Stimulated activated CD8-positive, alpha-beta memory T cell treated with anti-CD3 and anti-CD28 coated beads, Interleukin-15, amount 100 ng/mL, for 4 hours (primary cell): ENCODE measurements around the gene ADAMTS7.
"Not testable (repeated sequence)": the region's sequence is repeated elsewhere in the genome, so short reads cannot be mapped to it uniquely, and the experiment has no call there.

Source experiments
- DNase-seq, 2 donors: peaks; one replicate each; pipeline ENCODE4 v3.0.0-alpha.2; 2020; ENCODE audit warnings: low read depth in 2 of 2

ADAMTS7 gene

DNA sequence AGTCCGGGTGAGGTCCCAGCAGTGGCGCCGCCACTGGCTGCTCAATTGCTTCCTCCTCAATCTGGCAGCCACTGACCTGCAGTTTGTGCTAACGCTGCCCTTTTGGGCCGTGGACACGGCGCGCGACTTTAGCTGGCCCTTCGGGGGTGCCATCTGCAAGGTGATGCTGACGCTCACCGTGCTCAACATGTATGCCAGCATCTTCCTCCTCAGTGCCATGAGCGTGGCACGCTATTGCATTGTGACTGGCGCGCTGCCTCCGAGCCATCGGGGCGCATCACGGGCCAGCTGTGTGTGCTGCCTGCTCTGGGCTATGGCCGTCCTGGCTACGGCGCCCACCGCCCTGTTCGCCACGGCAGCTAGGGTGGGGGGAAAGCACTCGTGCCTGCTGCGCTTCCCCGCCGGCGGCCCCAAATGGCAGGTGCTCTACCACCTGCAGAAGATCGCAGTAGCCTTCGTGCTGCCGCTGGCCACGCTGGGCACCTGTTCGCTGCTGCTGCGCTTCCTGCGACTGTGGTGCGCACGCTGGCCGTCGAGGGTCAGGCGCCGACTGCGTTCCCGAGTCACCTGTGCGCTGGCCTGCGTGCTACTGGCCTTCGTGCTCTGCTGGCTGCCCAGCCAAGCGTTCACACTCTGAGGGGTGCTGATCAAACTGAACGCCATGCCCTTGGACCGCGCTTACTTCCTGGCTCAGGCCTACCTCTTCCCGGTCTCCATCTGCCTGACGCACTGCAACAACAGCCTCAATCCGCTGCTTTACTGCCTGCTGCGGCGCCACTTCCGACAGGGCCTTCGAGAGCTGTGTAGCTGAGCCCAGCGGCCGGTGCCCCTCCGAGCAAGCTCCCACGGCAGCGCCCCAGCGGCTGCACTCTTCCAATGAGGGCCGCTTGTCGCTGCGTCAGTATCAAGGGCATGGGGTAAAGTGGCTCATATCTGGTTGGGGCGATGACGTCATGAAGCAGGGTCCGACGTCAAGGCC is 20.3 kb upstream of the ADAMTS7 start:
- no peak for DNase-seq

DNA sequence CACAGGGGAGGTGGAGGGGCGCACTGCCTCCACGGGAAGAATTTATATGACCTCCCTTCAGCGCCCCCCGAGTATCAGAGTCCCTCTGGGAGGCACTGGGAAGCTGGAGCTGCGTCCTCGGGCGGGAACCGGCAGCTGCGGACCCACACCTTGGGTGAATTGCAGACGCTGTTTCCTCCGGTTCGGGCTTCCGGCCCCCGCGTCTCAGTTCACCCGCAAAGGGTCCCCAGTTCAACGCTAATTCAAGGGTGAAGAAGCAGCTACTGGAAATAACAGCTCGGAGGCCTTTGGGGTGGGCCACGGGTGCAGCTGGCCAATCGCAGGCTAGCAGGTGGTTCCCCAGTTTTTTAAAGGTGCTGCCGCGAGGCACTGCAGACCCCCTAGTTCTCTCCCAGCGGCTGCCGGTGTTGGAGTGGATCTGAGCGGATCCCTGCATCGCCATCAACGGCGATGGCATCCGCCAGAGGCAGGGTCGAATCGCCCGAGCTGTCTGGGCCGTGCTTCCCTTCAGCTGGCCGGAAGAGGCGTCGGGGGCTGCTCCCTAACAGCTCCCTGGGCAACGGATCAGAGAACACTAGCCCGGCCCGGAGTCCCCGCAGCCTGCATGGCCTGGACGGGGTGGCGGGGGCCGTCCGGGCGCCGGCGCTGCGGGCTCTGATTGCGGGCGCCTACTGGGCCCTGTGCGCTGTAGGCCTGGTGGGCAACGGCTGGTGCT is 19.4 kb upstream of the ADAMTS7 start:
- DNase-seq: no peak

DNA sequence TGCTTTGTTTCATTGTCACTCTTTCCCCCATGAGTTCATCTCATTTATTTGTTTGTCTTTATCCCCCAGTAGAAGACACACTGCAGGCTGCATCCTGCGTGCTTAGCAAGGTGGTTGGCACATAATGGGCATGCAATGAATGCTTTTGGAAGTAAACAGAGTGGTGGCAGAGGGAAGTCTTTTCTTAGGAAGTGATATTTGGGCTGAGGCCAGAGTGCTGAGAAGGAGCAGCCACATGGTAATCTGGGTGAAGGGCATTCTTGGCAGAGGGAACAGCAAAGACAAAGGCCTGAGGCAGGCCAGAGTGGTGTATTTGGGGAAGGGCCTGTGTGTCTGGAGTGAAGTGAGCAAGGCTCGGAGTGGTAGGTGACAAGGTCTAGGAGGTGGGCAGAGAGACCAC is 17.7 kb upstream of the ADAMTS7 start:
- no peak for DNase-seq

DNA sequence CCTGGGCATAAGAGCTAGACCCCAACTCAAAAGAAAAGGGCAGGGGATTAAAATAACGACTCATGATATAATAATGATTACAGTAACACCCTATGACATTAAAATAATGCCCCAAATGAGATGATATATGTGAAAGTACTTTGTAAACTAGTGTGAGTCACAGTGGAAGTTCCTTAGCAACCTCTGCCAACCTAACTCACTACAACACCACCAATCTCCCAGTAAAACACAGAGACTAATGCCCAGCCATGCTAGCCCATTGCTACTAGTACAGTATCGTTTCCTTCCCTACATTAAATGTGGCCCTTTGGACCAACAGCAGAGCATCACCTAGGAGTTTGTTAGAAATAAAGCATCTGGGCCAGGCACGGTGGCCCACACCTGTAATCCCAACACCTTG is 11.2 kb upstream of the ADAMTS7 start:
- DNase-seq: no peak

DNA sequence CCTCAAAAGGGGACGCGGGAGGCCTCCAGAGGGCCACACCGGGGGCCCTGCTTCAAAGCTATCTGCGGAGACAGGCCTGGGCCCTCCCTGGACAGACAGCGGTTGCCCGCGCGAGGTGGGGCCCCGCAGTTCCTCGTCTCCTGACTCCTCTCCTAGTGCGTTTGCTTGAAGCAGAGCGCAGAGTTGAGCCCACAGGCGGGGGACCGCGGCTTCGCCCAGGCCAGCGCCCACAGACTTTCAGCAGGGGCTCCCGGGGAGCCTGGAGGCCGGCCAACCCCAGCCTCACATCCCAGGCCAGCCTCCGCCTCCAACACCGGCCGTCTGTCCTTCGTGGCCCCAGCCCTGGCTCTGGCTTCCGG is 540 bp upstream of the ADAMTS7 start:
- no peak for DNase-seq

DNA sequence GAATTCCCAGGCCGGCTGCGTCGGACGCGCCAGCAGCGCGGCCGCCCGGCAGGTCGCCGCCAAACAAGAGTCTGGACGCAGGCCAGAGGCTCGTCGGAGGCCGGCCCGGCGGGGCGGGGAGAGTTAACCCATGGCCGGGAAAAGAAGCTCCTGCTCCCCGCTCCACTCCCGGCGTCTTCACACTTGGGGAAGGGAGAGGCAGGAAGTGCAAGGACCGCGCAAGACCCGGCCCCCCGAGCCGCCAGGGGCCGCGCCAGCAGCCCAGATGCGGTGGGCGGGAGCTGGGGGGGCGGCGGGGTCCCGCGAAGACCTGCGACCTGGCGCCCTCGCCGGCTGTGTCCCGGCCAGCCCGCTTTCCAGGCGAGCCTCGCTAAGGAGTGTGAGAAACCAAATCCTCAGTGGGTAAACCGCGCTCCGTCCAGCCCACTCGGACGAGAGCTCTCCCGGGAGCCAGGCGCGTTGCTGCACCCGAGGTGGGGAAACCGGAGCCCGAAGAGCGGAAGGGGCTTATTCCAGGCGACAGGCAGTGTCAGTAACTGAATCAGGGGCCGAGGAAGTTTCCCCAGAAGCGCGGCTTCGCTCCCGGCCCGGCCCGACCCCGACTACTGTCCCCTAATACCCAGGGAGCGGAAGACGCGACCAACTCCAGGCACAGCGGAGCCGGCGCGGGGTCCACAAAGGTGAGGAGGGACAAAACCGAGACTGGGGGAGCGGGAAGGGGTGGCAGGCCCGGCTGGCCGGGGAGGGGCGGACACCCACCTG is 721 bp downstream of the ADAMTS7 start:
- no peak for DNase-seq

DNA sequence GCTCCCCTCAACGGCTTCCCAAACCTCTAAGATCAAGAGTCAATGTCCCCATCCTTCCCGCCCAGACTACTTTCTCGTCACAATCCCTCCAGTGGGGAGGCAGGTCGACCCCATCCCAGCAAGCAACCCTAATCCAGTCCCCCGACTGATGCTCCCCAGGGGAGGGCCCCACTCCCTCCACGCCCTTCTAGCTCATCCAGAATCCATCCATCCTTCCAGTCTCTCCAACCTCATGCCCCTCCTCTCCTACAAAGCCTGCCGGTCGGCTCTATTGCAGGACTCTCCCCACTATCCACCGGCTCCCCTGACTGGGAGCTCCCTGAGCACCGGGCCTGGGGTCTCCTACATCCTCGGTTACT is 1.3 kb downstream of the ADAMTS7 start:
- DNase-seq: no peak

DNA sequence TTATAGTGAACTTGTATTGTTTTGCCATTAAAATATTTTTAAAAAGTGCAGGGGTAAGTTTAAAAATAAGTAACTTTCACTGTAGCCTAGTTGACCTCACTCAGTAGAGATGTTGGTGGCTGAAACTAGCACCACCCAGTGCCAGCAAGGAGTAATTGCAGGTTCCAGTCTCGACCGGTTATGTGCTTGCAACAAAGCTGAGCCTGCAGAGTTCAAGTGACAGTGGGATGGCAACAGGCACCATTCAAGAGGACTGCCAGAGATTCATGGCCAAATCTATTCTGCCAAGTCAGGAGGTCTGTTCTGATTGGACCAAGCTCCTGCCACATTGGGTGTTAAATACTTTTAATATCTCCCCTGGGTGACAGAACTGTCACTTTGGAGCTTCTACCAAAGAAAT is 2.7 kb downstream of the ADAMTS7 start:
- no peak for DNase-seq

DNA sequence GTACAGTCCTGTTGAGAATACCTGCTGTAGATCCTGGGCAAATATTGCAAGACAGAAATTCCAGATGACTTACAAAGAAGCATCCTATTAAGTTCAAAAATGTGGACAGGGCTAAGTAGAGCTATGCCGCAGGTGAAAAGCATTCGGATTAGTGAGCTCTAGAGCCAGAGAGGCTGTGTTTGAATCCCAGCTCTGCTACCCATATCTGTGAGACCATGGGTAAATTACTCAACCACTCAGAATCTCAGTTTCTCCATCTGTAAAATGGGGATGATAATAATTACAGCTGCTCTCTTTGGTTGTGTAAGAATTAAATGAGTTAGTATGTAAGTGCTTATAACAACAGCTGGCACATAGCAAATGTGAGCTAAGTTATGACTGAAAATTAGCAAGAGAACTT is 3.9 kb downstream of the ADAMTS7 start:
- DNase-seq: no peak

DNA sequence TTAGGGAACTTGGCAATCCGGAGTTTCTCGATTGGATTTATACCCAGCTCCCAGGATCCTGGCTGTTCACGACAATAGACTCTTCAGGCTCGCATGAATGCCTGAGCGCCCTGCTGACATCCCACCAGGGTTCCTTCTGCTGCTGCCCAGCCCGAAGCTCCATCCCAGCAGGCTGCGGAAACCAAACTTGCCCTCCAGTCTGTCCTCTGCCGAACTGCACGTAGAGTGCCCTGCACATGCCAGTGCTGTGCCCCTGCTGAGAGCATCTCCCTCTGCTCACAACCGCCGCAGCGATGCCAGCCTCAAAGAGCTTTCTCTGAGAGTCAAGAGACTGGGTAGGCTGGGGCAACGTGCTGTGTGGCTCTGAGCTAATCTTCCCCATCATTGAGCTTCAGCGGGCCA is 6.9 kb downstream of the ADAMTS7 start:
- DNase-seq: no peak

DNA sequence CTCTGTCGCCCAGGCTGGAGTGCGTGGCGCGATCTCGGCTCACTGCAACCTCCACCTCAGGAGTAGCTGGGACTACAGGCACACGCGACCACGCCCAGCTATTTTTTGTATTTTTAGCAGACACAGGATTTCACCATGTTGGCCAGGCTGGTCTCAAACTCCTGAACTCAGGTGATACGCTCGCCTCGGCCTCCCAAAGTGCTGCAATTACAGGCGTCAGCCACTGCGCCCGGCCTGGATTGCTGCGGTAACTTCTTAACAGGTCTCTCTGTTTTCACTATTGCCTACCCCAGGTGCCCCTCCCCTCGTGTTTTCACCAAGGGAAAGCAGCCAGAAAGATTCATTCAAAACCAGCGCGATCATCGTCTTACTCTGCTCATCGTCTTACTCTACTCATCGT is 10.5 kb downstream of the ADAMTS7 start:
- DNase-seq: no peak

DNA sequence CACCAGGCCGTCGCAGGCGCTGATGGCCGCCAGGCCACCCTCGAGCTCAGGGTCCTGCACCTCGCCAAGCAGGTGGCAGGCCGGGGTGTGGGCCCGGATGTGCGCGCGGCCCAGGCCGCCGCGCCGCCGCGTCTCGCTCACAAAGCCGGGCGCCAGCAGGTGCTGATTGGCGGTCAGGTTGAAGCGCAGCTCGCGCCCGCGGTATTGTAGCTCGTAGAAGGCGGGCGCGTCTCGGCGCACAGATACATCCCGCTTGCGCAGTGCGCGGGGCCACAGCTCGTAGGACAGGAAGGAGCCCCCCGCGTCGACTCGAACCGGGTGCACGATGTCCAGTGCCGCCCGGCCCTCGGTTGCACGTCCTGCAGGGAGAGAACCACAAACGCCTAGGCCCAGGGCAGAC is 11.1 kb downstream of the ADAMTS7 start:
- no peak for DNase-seq

DNA sequence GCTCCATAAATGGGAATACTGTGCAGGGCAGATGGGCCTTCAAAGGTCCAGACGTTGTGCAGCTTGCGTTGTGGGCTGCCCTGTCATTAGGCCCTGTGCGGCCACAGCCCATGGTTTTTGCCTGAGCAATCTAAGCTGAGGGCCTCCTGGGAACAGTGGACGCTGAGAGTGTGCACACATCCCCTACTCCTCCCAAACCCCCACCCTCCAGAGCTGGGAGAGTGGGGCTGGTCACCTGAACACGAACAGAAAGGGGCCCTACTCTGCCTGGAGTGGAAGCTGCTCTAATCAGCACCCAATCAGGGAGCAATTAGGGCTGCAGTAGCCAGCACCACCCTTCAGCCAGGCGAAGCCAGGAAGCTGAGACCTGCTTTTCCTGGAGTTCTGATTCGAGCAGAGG is 12.2 kb downstream of the ADAMTS7 start:
- not testable (repeated sequence) for DNase-seq

DNA sequence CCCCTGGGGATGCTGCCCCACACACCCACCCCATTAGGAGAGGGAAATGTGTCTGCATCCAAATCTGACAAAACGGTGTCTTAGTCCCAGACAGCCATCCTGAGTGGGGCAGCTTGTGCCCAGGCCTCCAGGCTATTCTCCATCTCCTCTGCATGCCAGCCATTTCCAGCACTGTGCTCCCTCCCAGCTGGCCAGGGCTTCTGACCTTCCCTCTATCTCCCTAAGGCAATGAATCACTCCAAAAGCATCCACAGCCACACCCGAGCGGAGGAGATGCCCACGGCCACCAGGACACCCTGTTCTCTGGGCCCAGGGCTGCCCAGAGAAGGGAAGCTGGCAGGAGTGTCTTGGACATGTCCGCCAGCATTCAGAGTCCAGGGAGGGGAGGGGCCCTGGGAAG is 12.9 kb downstream of the ADAMTS7 start:
- DNase-seq: not testable (repeated sequence)

DNA sequence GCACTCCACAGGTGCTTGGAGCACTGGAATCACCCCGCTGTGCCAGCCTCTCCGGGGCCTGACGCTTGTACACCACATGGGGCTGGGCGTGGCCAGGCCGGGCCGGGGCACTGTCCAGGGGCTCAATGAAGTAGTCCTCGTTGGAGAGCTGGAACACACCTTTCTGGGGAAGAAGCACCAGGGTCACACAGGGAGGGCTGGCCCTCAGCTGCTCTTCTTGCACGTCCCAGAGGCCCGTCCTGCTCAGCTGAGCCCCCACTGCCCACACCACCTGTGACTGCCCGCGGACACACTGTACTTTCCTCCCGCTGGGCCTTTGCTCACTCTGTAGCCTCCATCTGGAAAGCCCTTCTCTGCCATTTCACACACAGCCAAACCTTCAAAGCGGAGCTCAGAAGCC is 13.3 kb downstream of the ADAMTS7 start:
- no peak for DNase-seq

DNA sequence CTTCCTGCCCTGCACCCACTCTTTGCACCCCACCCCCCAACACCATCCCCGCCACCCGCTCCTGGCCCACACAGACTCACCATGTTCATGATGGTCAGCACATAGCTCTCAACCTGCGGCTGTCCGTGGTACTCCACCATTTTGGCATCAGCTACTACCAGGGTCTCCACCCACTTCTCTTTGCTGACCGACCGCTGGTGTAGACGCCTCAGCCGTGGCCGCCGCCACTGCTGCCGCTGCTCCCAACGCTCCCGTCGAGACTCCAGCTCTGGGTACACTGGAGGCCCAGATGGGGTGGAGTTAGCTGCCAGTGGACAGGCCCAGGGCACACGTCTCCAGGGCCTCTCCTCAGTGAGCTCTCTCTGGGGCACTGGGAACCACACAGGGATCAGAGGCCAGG is 14.8 kb downstream of the ADAMTS7 start:
- no peak for DNase-seq

DNA sequence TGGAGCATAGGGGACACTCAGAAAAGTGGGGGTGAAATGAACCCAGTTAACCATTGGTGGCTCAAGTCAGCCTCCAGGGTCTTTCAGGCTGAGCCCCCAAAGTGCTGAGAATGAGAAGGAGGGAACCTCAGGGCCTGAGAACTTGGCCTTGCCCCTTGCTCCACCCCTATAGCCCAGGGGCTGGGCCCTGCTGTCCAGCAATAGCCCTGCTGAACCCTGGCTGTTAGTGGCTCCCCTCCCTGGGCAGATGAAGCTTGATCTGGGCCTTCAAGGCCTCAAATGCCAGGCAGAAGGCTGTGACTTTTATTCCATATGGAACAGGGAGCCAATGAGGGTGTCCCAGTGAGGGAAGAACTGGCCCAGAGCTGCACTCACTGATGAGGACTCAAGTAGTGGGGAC is 16.2 kb downstream of the ADAMTS7 start:
- no peak for DNase-seq

DNA sequence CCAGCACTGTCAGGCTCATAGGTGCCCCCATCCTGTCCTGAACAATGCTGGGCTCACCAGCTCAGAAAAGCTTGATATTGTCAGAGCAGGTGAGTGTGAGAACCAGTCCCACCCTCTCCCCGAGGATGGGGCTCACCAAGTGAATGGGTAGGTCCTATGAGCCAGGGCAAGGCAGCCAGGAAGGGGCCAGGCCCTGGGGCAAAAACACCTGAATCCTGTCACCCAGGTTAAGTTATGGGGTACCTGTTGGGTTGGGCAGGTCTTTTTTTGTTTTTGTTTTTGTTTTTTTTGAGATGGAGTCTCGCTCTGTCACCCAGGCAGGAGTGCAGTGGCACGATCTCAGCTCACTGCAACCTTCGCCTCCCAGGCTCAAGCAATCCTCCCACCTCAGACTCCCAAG is 16.8 kb downstream of the ADAMTS7 start:
- not testable (repeated sequence) for DNase-seq

DNA sequence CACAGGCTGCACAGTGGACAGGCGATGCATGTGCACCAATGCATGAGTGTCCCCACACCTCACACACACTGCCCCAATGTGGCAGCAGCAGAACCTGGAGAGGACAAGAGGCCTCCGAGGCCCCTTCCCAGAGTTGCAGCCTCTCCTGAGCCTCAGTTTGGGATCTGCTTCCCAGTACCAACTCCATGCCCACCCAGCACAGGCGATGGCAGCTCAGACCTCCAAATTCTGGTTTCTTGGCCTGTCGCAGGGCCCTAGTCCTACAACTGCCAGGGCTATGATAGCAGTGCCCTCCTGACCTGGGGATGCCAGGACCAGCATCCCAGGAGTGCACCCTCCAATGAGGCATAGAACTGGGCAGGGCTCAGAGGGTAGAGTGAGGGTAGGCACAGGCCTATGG is 19.9 kb downstream of the ADAMTS7 start:
- DNase-seq: no peak

DNA sequence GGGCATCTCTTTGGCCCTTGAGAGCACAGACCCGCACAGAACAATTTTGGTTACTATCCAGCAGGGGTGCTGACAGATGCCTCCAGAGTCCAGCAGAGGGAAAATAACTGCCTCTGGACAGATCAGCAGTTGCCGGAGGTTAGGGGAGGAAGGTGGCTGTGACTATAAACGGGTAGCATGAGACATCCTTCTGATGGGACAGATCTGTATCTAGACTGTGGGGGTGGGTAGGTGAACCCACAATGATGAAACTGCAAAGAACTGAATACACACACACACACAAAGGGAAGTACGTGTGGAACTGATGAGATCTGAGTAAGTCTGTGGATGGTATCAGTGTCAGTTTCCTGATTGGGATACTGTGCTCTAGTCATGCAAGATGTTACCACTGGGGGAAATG is 21.2 kb downstream of the ADAMTS7 start:
- DNase-seq: no peak

DNA sequence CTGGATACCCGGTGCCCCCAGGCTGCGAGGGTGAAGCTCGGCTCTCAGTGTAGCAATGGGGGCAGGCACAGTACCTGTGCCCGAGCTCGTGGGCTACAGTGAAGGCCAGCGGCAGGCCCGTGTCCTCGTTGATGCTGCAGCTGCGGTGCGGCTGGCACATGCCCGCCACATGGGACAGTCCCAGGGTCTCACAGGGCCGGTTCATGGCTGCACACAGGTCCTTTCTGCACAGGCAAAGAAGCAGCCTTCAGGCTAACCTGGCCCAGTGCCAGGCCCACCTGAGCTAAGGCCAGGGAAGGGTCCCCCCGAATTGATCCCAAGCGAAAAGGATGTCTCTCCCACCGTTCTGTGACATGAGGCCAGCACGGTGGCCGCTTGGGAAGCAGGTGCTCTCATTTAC is 21.6 kb downstream of the ADAMTS7 start:
- no peak for DNase-seq

DNA sequence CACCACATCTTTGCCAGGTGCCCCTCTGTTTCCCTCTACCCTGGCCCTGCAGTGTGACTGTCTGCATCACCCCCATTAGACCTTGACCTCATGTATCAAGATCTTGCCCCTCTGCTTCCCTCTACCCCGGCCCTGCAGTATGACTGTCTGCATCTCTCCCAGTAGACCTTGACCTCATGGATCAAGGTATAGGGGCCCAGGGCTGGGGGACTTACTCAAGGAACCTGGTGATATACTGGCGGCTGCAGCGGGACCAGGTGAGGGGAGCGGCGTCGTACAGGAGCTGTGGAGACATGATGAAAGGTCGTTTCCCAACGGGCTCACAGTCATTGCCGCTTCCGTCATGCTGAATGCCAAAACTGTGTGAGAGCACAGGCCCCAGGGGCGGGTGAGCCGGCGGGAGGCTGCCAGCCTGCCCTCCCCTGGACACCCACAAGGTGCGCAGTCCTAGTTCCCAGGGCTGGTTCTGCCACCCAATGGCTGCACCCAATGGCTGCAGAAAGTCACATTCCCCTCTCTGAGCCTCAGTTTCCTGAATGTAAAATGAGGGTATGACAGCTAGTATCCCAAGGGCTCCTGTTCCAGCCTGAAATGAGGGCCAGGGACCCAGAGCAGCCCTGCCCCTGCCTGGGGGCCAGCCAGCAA is 23.1 kb downstream of the ADAMTS7 start:
- DNase-seq: no peak
